Activated T-helper 9 cell treated with anti-CD3 and anti-CD28 coated beads, Interleukin-2, amount 50 U/mL, for 16 hours (primary cell): Measurements from ENCODE around the gene CREB3L4.

Experiments
- DNase-seq: peaks from one replicate; pipeline ENCODE4 v3.0.0-alpha.2; 2020; ENCODE audit warnings: low read depth

Gene CREB3L4

DNA sequence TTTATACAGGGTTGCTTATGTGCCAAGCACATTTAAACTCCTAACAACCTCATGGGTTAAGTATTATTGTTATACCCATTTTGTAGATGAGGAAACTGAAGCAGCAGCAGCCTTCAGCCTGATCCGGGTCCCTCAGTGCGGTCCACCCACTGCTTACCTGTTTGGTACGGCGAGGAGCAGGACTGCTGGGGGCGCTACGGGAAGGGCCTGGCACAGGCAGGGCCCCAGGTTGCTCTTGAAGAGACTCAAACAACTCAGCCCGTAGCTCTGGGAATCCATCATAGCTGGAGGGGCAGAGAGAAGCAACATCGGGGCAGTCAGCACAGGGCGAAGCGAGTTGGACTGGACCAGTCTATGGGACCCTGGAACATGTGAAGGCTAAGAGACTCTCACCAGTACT lies 30.4 kb upstream of the CREB3L4 start:
- DNase-seq, result no peak

DNA sequence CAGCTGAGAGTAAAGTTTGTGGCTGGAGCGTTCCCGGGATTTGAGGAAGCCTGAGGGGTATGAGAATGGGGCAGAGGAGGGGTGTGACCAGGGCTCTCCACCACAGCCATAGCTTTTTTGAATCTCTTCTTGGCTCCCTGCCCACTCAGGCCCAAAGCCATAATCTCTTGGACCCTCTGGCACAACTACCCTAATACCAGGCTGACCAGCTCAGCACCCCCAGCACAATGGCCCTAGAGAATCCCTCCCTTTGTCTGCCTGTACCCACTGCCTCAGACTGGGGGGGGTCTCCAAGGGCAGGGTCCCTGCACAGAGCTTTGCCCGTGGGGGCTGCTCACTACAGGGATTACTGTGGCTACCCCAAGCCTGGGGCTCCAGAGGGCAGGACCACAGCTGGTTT lies 28.7 kb upstream of the CREB3L4 start:
- no peak for DNase-seq

- DNase-seq, result no peak
Measured at GRCh38 chr1:153939476-153939875, 28.2 kb upstream of the CREB3L4 start.

DNA sequence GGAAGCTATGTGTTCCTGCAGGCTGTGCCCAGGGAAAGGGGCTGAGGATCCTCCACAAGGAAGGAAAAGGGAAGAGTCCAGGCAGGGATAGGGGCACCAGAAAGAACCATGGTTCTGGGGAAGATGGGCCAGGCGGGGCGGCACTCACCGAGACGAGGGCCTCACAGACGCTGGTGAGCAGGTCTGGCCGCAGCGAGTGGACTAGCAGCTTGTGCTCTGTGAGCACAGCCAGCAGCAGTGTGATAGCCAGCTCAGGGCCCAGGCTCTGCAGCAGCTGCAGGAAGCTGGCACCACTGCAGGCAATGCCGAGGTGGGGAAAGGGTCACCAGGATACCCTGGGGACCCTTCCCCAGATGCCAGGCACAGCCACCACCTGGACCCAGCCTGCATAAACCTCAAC lies 26.9 kb upstream of the CREB3L4 start:
- no peak for DNase-seq

DNA sequence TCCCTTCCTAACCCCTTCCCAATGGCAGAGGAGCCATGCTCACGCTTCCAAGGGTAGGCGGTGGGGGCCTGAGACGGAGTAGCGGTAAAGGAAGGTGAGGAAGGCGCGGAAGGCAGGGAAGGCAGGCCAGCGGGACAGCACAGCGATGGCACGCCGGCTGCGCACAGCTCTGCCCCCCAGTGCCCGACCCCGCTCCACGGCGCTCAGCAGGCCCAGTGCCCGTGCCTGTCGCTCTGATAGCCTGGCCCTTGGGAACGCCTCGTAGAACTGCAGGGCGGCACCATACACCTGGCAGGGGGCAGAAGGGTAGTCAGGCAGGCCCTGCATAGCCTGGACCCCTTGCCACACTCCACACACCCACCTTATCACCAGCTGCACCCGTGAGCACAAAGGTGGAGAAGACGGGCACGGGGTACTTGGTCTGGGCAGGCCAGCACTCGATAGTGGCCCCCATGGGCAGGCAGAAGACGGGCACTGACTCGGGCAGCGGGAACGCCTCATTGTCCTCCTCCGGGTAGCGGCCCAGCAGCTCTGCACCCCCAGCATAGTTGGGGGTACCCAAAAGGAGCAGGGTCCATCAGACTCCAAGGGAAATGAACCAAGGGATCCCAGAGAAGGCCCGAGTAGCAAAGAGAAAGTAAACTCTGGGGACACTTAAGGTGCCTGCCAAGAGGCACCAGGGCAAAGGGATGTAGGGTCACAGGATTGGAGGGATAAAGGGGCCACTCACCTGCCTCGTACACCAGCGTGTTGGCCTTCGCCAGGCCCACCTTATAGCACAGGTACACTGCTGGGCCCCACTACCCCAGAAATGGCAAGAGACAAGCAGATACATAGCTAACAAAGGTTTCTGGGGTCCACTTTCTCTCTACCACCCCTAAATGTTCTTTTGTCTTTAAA lies 25.6 kb upstream of the CREB3L4 start:
- no peak for DNase-seq

DNA sequence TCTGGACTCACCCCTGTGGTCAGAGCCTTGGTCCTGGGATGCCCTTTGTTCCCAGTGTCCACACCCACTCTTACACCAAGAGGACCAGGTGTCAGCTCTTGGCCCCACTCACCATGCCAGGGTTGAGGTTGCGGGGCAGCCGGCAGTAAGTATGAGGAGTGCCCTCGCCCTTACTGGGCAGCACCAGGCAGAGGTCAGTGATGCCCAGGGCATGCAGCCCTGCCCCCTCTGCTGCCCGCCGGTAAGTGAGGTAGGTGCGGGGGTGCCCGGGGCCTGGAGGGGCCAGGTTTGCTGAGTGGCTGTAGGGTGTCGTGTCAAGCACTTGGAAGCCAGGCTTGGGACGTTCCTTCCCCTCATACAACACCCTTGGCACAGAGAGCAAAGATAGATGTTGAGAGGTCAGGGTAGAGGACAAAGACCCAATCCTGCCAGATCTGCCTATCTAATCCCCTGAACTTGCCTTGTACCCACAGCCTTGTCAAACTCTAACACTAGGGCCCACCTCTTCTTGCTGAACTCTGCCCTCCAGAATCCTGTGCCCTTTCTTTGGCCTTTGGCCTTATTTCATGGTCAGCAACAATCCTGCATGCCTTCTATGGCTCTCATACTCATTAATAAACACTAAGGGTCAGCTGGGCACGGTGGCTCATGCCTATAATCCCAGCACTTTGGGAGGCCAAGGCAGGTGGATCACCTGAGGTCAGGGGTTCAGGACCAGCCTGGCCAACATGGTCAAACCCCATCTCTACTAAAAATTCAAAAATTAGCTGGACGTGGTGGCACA lies 24.7 kb upstream of the CREB3L4 start:
- no peak for DNase-seq

- DNase-seq, result no peak
Measured at GRCh38 chr1:153944005-153944826, 23.5 kb upstream of the CREB3L4 start.

DNA sequence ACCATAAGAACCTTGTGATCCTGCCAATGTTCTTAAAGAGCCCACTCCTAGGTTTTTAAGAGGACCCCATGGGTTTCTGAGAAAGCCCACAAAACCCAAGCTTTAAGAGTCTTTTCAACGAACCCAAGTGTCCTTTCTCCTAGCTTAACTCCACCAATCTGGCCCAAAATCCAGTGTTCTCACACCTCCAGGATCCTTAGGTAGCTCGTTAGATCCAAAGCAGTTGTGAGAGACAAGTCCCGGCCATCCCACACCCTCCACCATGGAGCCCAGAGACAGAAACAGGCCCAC lies 22.9 kb upstream of the CREB3L4 start:
- no peak for DNase-seq

GRCh38 chr1:153945131-153945794 lies 22.4 kb upstream of the CREB3L4 start:
- DNase-seq, result peak; percentile 58

DNA sequence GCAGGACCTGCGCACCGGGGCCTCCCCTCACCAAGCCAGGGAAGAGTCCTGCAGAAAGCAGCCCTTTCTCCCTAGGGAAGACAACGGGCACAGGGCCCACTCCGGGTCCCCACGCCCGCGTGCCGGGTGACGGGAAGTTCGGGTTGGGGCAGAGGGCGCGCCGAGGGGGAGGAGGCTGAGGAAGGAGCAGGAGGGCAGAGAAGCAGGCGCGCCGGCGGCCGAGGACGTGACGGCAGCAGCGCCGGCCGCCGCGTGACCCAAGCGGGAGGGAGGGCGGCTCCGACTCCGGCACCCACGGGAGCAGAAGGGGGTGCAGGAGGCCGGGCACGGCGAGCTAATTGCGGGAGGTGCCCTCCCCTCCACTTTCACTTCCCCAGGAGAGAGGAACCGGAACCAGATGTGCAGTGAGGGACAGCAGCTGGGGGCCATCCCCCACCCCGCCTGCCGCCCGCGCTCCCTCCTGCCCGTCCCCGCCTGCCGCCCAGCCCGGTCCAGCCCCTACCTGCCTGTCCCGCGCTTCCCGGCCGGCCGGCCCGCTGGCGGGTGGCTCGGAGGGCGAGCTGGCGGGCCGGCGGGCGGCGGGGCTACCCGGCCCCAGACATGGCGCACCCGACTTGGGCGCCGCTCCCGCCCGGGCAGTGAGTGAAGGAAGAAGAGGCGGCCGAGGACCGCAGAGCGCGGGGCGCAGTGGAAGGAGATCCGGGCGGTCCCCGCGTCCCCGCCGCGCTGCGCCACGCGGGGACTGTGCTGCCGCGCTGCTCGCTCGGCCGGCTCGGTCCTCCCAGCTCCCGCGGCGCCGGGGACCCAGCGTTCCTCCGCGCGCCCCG lies 21.7 kb upstream of the CREB3L4 start:
- DNase-seq, result peak; percentile 58

GRCh38 chr1:153946622-153947241 lies 21.0 kb upstream of the CREB3L4 start, which contains the start of gene DENND4B:
Gene DENND4B (minus strand): TSS chr1:153946718. CDS start chr1:153944374, 2,344 bp downstream.
- peak; percentile 72 for DNase-seq

DNA sequence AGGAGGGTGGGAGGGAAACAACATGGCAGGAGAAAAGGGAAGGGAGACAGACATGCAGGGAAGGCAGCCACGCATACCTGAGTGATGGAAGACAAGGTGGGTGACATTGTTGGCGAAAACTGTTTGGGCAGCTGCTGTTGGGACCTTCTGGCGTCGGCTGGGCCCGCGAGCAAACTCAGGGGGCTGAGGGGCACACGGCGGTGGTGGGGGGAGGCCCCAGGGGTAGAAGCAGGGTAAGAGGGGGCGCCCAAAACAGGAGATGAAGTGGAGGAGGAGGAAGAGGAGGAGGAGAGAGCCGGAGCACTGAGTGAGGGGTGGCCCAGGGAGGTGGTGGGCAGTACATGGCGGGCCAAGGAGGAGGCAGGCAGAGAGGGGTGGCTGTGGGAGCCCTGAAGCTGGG lies 16.5 kb upstream of the CREB3L4 start:
- DNase-seq, result no peak

DNA sequence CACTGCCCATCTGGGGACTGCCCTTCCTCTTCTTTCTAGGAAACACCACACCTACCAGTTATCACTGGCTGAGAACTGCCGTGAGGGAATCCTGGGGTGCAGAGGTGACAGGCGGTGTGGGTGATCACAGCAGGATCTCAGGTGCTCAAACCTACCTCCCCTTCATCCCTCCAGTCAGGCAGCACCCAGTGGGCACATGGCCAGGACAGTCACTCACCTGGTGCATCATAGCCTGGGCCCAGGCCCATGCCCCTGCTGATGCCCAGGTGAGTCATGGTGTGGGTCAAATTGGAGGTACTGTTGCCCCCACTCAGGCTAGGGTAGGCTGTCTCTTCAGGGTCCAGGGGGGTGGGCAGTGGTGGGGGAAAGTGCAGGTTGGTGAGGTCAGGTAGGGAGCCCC lies 15.9 kb upstream of the CREB3L4 start:
- DNase-seq, result no peak

GRCh38 chr1:153953859-153954365 lies 13.8 kb upstream of the CREB3L4 start:
- DNase-seq, result no peak

- no peak for DNase-seq
Measured at GRCh38 chr1:153954826-153955225, 12.9 kb upstream of the CREB3L4 start.

GRCh38 chr1:153956997-153957715 lies 10.5 kb upstream of the CREB3L4 start:
- DNase-seq, result no peak

DNA sequence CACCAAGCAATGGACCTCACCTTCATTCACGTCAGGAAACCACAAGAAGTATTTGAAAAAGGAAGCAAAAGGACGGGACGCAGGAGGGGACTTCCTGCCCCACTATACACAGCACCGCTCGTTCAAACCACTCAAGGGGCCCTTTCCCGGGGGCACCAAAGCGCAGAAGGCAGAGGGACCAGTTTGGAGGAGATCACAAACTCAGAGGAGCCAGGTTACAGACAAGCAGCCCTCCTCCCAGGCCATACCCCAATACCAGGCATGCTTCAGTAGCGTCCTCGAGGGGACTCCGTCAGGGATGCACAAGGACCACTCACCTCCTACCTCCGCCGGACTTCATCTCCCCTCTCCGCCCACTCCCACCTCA lies 10.0 kb upstream of the CREB3L4 start:
- DNase-seq, result peak; percentile 26

DNA sequence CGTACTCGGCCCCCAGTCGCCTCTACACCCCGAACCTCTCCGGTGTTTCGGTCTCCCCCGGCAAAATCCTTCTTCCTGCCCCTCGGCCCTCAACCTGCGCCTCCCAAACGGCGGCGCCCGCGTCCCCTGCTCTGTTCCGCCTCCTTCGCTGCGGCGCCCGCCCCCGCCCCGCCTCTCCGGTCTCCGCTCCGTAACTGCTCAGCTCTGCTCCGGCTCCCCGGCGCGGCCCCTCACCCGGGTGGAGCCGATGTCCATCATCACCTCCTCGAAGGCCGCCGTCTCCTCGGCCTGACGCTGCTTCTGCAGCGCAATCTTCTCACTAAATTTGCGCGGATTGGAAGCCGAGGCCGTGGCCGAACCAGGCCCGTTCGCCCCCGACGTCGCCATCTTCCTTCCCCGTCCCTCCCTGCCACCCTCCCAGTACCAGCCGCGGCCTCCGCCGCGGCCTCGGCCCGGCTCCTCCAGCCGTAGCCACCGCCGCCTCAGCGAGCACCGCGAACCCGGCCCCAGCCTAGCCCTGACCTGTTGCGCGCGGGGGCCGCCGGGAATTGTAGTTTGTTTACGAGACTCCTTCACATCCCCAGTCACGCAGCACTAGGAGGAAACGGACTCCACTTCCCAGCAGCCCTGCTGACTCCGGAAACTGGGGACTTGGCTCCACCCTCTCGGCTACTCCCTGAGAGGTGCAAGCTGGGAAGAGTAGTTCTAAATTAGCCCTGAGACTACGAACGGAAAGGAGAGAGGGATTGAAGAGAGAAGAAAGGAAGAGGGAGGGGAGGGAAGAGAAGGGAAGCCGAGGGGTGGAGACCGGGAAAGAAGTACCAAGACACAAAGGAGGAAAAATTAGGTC lies 9.4 kb upstream of the CREB3L4 start, which contains the start of gene CRTC2:
CRTC2 (minus strand) TSS at position 502 of the 850 bp plus-strand sequence; CDS start at position 387, 115 bp downstream.
- peak; percentile 95 for DNase-seq

DNA sequence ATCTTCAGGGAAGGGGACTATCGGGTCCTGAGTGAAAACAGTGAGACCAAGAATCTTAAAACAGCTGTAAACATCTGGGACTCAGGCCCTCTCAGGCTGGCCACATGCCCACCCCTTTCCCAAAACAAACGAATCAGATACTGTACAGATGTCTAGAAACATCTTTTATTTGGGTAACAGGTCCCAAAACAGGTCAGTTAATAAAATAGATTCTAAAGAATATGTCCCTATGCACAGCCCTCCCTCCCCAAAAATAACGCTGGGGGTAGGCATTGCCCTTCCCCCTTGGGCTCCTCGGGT lies 8.8 kb upstream of the CREB3L4 start:
- no peak for DNase-seq
